H1 (cell line): ENCODE results near the gene SLC2A4. TPM values are rescaled to one million over a fixed set of nuclear protein-coding genes. Genes with fewer than 3 reads are reported as not detected.
A peak's percentile ranks its signal among the peaks of the same experiment; 100 is the strongest.

Experiments used
- CTCF ChIA-PET: fragments of 300-600 bp; sonication (Branson Sonifier 250); formaldehyde crosslinking; loops from one replicate; lab custom pipeline; 2021; ENCODE audit not compliant: partially characterized antibody; lab: Charles Lee
- POLR2A ChIA-PET: fragments of 300-600 bp; sonication (Branson Sonifier 250); formaldehyde crosslinking; loops from one replicate; lab custom pipeline; 2021; ENCODE audit warnings: inconsistent platforms; ENCODE audit not compliant: partially characterized antibody; lab: Charles Lee
- DNase-seq, 2 experiments: peaks; one replicate each; pipeline versions ENCODE4 v3.0.0 to v3.0.0-alpha.2; 2010 to 2022; ENCODE audit warnings: low spot score in 2 of 2, low read depth in 1 of 2, mixed read lengths in 1 of 2
- FAIRE-seq: peaks from 2 replicates; lab custom pipeline; 2011; peaks lifted over from hg19 to GRCh38; lab: Jason Lieb, UNC
- H2AFZ ChIP-seq: 2 replicates; pipeline ENCODE4 v1.8.1; 2012; ENCODE audit warnings: low read length, inconsistent platforms
- H2AK5ac ChIP-seq: 2 replicates; pipeline ENCODE4 v1.6.1; 2013; ENCODE audit warnings: low read depth, low read length
- H2BK120ac ChIP-seq: replicated peaks from 2 replicates; pipeline ENCODE3; 2013; ENCODE audit warnings: low read depth, low read length, inconsistent platforms
- H2BK12ac ChIP-seq: 2 replicates; pipeline ENCODE4 v1.6.1; 2013; ENCODE audit warnings: low read depth, low read length
- H2BK15ac ChIP-seq: 2 replicates; pipeline ENCODE4 v1.6.1; 2013; ENCODE audit warnings: low read length
- H2BK20ac ChIP-seq: 2 replicates; pipeline ENCODE4 v1.6.1; 2013; ENCODE audit warnings: low read length
- H2BK5ac ChIP-seq: 2 replicates; pipeline ENCODE4 v1.6.1; 2013; ENCODE audit warnings: low read depth, low read length
- H3K14ac ChIP-seq: 2 replicates; pipeline ENCODE4 v1.6.1; 2013; ENCODE audit warnings: inconsistent platforms; ENCODE audit not compliant: insufficient read length
- H3K18ac ChIP-seq: 2 replicates; pipeline ENCODE4 v1.6.1; 2013; ENCODE audit warnings: low read length; ENCODE audit errors: extremely low read depth
- H3K23ac ChIP-seq: 2 replicates; pipeline ENCODE4 v1.6.1; 2013; ENCODE audit warnings: inconsistent platforms; ENCODE audit not compliant: insufficient read length
- H3K23me2 ChIP-seq: 2 replicates; pipeline ENCODE4 v1.6.1; 2013; ENCODE audit warnings: low read depth, low read length
- H3K27ac ChIP-seq: 2 replicates; pipeline ENCODE4 v1.6.1; 2011; ENCODE audit warnings: low read depth, low read length, inconsistent platforms
- H3K27me3 ChIP-seq, 4 experiments: replicated peaks in 1 of 4; 1 replicate in 1 of 4; 2 replicates in 3 of 4; pipeline versions ENCODE4 v1.6.1 to v1.8.1; 2011 to 2013; ENCODE audit warnings: low read length in 3 of 4, mild to moderate bottlenecking in 3 of 4, inconsistent platforms in 2 of 4, mixed read lengths in 2 of 4, moderate library complexity in 1 of 4; ENCODE audit not compliant: control insufficient read depth in 3 of 4, insufficient read depth in 3 of 4; ENCODE audit errors: extremely low read depth in 1 of 4
- H3K36me3 ChIP-seq, 4 experiments: 2 replicates each; pipeline versions ENCODE4 v1.6.1 to v1.8.1; 2011 to 2013; ENCODE audit warnings: mild to moderate bottlenecking in 4 of 4, low read length in 3 of 4, moderate library complexity in 2 of 4, control low read depth in 1 of 4, inconsistent platforms in 1 of 4; ENCODE audit not compliant: insufficient read depth in 4 of 4, control insufficient read depth in 2 of 4
- H3K4ac ChIP-seq: replicated peaks from 2 replicates; pipeline ENCODE3; 2013; ENCODE audit warnings: low read length, low read depth, mixed read lengths, inconsistent platforms; ENCODE audit not compliant: insufficient read length
- H3K4me1 ChIP-seq, 4 experiments: replicated peaks in 1 of 4; 1 replicate in 1 of 4; 2 replicates in 3 of 4; pipeline versions ENCODE4 v1.6.1 to v1.8.1; 2011 to 2013; ENCODE audit warnings: low read length in 3 of 4, inconsistent platforms in 2 of 4, mixed read lengths in 1 of 4; ENCODE audit not compliant: insufficient read depth in 4 of 4, control insufficient read depth in 3 of 4
- H3K4me2 ChIP-seq, 2 experiments: 2 replicates each; pipeline versions ENCODE4 v1.6.1 to v1.8.1; 2011 to 2013; ENCODE audit warnings: low read depth in 2 of 2, low read length in 2 of 2, control low read depth in 1 of 2, inconsistent platforms in 1 of 2, mild to moderate bottlenecking in 1 of 2; ENCODE audit not compliant: insufficient read depth in 1 of 2
- H3K4me3 ChIP-seq, 4 experiments: fragments of 200-600, 300-600 bp in 1 of 4; sonication (generic), shearing (Covaris generic), sonication (Bioruptor Twin) in 1 of 4; 2 replicates each; pipeline versions ENCODE4 v1.5.1 to v1.8.1; 2011 to 2016; ENCODE audit warnings: low read length in 4 of 4, low read depth in 3 of 4, control low read depth in 2 of 4, inconsistent platforms in 2 of 4, mild to moderate bottlenecking in 2 of 4, mixed read lengths in 1 of 4, moderate library complexity in 1 of 4; ENCODE audit not compliant: insufficient read depth in 2 of 4; ENCODE audit errors: extremely low read depth in 1 of 4
- H3K56ac ChIP-seq: replicated peaks from 2 replicates; pipeline ENCODE3; 2013; ENCODE audit warnings: low read depth, mild to moderate bottlenecking, mixed read lengths, low read length, inconsistent platforms; ENCODE audit not compliant: insufficient read length
- H3K79me1 ChIP-seq: 2 replicates; pipeline ENCODE4 v1.6.1; 2013; ENCODE audit warnings: low read depth, low read length, control low read depth
- H3K79me2 ChIP-seq, 2 experiments: 2 replicates each; pipeline versions ENCODE4 v1.6.1 to v1.8.1; 2012 to 2013; ENCODE audit warnings: low read length in 2 of 2, mild to moderate bottlenecking in 2 of 2, inconsistent platforms in 1 of 2; ENCODE audit not compliant: insufficient read depth in 2 of 2, control insufficient read depth in 1 of 2
- H3K9ac ChIP-seq, 4 experiments: replicated peaks in 1 of 4; 1 replicate in 1 of 4; 2 replicates in 3 of 4; pipeline versions ENCODE4 v1.6.1 to v1.8.1; 2011 to 2013; ENCODE audit warnings: low read depth in 3 of 4, low read length in 3 of 4, control low read depth in 2 of 4, mild to moderate bottlenecking in 2 of 4, moderate library complexity in 2 of 4, inconsistent platforms in 1 of 4; ENCODE audit errors: extremely low read depth in 1 of 4
- H3K9me3 ChIP-seq, 2 experiments: 2 replicates each; pipeline versions ENCODE4 v1.6.1 to v1.8.1; 2012 to 2013; ENCODE audit warnings: mild to moderate bottlenecking in 2 of 2, moderate library complexity in 2 of 2, control low read depth in 1 of 2, inconsistent platforms in 1 of 2, low read depth in 1 of 2, low read length in 1 of 2, mixed read lengths in 1 of 2; ENCODE audit not compliant: insufficient read depth in 2 of 2
- H4K20me1 ChIP-seq, 2 experiments: replicated peaks in 1 of 2; 2 replicates each; pipeline versions ENCODE3 to v1.8.1; 2011 to 2013; ENCODE audit warnings: inconsistent platforms in 2 of 2, low read length in 2 of 2, mild to moderate bottlenecking in 1 of 2; ENCODE audit not compliant: insufficient read depth in 2 of 2, control insufficient read depth in 1 of 2
- H4K5ac ChIP-seq: 2 replicates; pipeline ENCODE4 v1.6.1; 2013; ENCODE audit warnings: low read length, low read depth, mixed read lengths, inconsistent platforms; ENCODE audit not compliant: insufficient read length
- H4K8ac ChIP-seq: 2 replicates; pipeline ENCODE4 v1.8.0; 2013; ENCODE audit warnings: mild to moderate bottlenecking, moderate library complexity, low read length, inconsistent platforms; ENCODE audit not compliant: insufficient read depth; ENCODE audit errors: extremely low read depth
- H4K91ac ChIP-seq: replicated peaks from 2 replicates; pipeline ENCODE3; 2013; ENCODE audit warnings: low read length, mixed read lengths, inconsistent platforms; ENCODE audit not compliant: insufficient read length
- CHD2 ChIP-seq: IDR thresholded peaks from 2 replicates; pipeline ENCODE4 v1.6.1; 2012; ENCODE audit warnings: low read length, improper control_type of control experiment
- WGBS, 2 experiments: shearing (Covaris generic) in 1 of 2; methylation state at CpG; one replicate each; pipeline versions ENCODE4 v1.1.6 to v1.1.7; 2013 to 2015; ENCODE audit warnings: low lambda C conversion rate in 2 of 2, mixed read lengths in 2 of 2, inconsistent platforms in 1 of 2, low coverage in 1 of 2, missing lambda C conversion rate in 1 of 2; ENCODE audit not compliant: insufficient replicate concordance in 2 of 2, insufficient coverage in 1 of 2, insufficient read length in 1 of 2; ENCODE audit errors: extremely low coverage in 1 of 2, missing lambda C conversion rate in 1 of 2; 5-methylcytosine and 5-hydroxymethylcytosine counted together
- polyA plus RNA-seq, 7 experiments: library from polyadenylated mRNA; depleted of rRNA in 3 of 7; stranded (reverse) in 5 of 7; unstranded in 2 of 7; fragments of >200 nt in 5 of 7; fragments of 200-250 nt in 2 of 7; gene quantifications; 1 replicate in 5 of 7; 2 replicates in 1 of 7; 4 replicates in 1 of 7; pipeline versions ENCODE4 v1.2.1 to v1.2.3, GENCODE V29; 2011 to 2013; ENCODE audit warnings: missing spikeins in 2 of 7, mixed read lengths in 2 of 7
- total RNA-seq: library from RNA; stranded (reverse); fragmentation: NEBNext Ultra II Directional; extraction: Animal tissue kit (Norgen Biotek cat#: 25700); gene quantifications from 2 replicates; pipeline ENCODE4 v1.2.1, GENCODE V29; 2021

Gene SLC2A4
- total and polyA plus RNA-seq, 2 of the 8 experiments (the other 6 are each of a cell fraction or from before 2014, with no cell fraction given): 5.7 to 6.9 TPM

GRCh38 chr17:7280519-7281073 lies 922 bp upstream of the SLC2A4 start:
- peaks cover 0 to 7% of the 10 kb centered on the region in 2 experiments for H4K20me1 ChIP-seq
- peak overlapping the region; percentile 29; the same call in 1 of the 2 replicates for H2BK15ac ChIP-seq
- no peaks in the 10 kb centered on the region for H3K9me3 ChIP-seq
- no peaks in the 10 kb centered on the region for H3K79me2 ChIP-seq
- H2AFZ ChIP-seq: peak overlapping the region; percentile 24; the same call in 1 of the 2 replicates
- peak overlapping the region; percentile 14 to 77 (median 61); a peak in 7 of 8 replicates for H3K4me3 ChIP-seq
- H2BK20ac ChIP-seq: no peak overlapping the region
- H3K4ac ChIP-seq: no peak overlapping the region
- ChIA-PET CTCF (interaction anchor here (0.6 to 4.8 kb wide), 26 partner anchors 10 to 280 kb away, joined by 3 to 46 read pairs (median 4); partner anchors contain the start of genes ACAP1, CLDN7, GABARAP and GPS2), POLR2A (interaction anchor here (0.7 to 7.7 kb wide), 19 partner anchors 10 to 303 kb away, joined by 3 to 94 read pairs (median 5); partner anchors contain the start of genes ACADVL, CLDN7, DLG4 and GABARAP)
- no peaks in the 10 kb centered on the region for H3K79me1 ChIP-seq
- WGBS, 2 experiments: 2% methylated on average over 29 of the region's 29 CpGs; no CpG with 5 or more reads in 1 of the 2 experiments
- peak overlapping the region in 2 of 4 experiments; percentile 49 to 59; a peak in 4 of 7 replicates for H3K9ac ChIP-seq
- no peak overlapping the region for H3K14ac ChIP-seq
- FAIRE-seq (peak; percentile 97), DNase-seq (peak; percentile 87 to 97)
- H4K8ac ChIP-seq: no peak overlapping the region
- H2AK5ac ChIP-seq: no peak overlapping the region
- peaks cover 0 to 20% (median 8%) of the 10 kb centered on the region in 4 experiments; a peak in 5 of 7 replicates for H3K4me1 ChIP-seq
- no peak overlapping the region for H3K56ac ChIP-seq
- peaks cover 0 to 13% (median 7%) of the 10 kb centered on the region in 4 experiments; a peak in 6 of 7 replicates for H3K27me3 ChIP-seq
- H3K36me3 ChIP-seq: peaks cover 0 to 6% (median 0%) of the 10 kb centered on the region in 4 experiments; a peak in 2 of 8 replicates
- peak overlapping the region; percentile 45 to 99 for H3K4me2 ChIP-seq
- H2BK12ac ChIP-seq: no peak overlapping the region
- H3K23ac ChIP-seq: no peak overlapping the region
- peaks cover 11% of the 10 kb centered on the region for H3K23me2 ChIP-seq
- H3K18ac ChIP-seq: peak overlapping the region; percentile 75
- no peak overlapping the region for H2BK120ac ChIP-seq
- peak overlapping the region; percentile 18; the same call in 1 of the 2 replicates for H2BK5ac ChIP-seq
- no peak overlapping the region for H3K27ac ChIP-seq
- H4K5ac ChIP-seq: no peak overlapping the region
- no peak overlapping the region for H4K91ac ChIP-seq
- TF ChIP-seq CHD2: peak; percentile 61; the same call in 1 of the 2 replicates
